GM19452 (cell line): ENCODE results near the gene TSPAN10.

Experiments
- ATAC-seq: cut with Tn5 transposase; IDR thresholded peaks from one replicate; pipeline ENCODE4 v1.9.1; 2021; ENCODE audit not compliant: unreplicated experiment

The TSPAN10 gene

DNA sequence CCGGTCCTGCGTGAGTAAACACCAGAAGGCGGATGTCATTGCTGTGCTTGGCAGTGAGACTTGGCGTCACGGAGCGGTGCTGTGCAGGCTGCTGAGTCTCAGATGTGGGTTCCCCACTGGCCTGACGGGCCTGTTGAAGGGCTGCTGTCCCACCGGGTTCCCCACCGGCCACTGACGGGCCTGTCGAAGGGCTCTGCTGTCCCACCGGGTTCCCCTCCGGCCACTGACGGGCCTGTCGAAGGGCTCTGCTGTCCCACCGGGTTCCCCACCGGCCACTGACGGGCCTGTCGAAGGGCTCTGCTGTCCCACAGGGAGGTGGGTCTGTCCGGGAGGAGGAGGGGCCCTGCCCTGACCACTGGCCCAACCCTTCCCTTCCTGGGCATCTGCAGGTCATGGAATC is 49.6 kb downstream of the TSPAN10 start:
- ATAC-seq, result no peak

- no peak for ATAC-seq
Measured at GRCh38 chr17:81687770-81688541, 51.0 kb downstream of the TSPAN10 start.

- ATAC-seq, result no peak
Measured at GRCh38 chr17:81688616-81689015, 51.6 kb downstream of the TSPAN10 start.

- ATAC-seq, result no peak
Measured at GRCh38 chr17:81690066-81690465, 53.1 kb downstream of the TSPAN10 start.

- no peak for ATAC-seq
Measured at GRCh38 chr17:81690549-81690948, 53.6 kb downstream of the TSPAN10 start.

DNA sequence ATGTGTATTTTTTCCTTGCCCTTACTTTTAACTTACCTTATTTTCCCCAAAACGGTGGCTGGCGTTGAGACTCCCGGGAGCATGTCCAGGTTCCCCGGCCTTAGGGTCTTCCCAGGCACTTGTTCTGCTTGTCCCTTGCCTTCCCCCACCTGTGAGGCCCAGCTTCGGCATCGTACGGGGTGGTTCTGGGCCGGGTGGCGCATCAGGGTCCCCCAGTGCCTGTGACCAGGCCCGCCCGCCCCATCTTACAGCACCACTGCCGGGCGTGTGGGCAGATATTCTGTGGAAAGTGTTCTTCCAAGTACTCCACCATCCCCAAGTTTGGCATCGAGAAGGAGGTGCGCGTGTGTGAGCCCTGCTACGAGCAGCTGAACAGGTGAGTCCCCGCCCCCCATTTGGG is 54.2 kb downstream of the TSPAN10 start:
- ATAC-seq, result no peak

DNA sequence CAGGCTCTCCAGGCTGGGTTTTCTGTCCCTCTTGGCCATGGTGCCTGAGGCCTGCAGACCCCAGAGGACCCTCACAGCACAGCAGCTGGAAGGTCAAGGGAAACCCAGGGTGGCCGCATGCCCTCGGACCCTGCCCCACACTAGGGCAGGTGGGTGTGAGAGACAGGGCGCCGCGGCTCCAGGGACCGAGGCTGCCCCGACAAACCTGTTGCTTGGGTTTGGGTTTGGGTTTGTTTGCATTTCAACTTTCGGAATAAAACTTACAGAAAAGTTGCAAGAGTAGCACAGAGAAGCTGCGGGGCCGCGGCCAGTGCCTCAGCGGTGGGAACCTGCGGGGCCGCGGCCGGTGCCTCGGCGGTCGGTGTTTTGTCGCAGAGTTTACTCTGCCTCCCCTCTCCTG is 54.6 kb downstream of the TSPAN10 start:
- ATAC-seq, result no peak

DNA sequence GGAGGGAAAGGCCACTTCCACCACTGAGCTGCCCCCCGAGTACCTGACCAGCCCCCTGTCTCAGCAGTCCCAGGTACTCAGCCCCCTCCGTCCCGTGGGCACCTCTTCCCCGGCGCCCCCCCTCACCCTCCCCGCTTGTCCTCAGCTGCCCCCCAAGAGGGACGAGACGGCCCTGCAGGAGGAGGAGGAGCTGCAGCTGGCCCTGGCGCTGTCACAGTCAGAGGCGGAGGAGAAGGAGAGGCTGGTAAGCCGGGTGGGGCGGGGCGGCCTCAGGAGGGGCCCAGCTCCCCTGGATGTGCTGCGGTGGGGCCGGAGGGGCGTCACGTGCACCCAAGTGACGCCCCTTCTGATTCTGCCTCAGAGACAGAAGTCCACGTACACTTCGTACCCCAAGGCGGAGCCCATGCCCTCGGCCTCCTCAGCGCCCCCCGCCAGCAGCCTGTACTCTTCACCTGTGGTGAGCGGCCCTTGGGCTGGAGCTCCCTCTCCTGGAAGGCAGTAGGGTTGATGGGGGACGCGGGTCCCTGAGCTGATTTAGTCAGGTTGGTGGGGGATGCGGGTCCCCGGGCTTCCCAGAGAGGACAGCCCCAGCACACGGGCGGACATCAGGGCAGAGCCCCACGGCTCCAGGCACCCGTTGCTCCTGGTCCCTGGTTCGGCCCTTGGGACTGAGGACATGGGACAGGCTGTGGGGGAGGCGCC is 56.7 kb downstream of the TSPAN10 start:
- ATAC-seq, result no peak

DNA sequence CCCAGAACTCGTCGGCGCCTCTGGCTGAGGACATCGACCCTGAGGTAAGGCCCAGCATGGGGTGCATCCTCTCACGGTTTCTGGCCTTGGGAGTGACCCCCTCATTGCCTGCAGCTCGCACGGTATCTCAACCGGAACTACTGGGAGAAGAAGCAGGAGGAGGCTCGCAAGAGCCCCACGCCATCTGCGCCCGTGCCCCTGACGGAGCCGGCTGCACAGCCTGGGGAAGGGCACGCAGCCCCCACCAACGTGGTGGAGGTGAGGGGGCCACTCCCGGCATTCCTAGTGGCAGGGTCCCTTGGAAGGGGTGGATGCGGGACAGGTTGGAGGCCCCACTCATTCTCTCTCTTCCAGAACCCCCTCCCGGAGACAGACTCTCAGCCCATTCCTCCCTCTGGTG is 57.8 kb downstream of the TSPAN10 start:
- ATAC-seq, result no peak

GRCh38 chr17:81695211-81695610 is 58.2 kb downstream of the TSPAN10 start:
- ATAC-seq, result no peak

GRCh38 chr17:81695801-81696200 is 58.8 kb downstream of the TSPAN10 start:
- no peak for ATAC-seq

GRCh38 chr17:81696218-81696941 is 59.4 kb downstream of the TSPAN10 start:
- no peak for ATAC-seq

GRCh38 chr17:81697261-81698044 is 60.5 kb downstream of the TSPAN10 start:
- no peak for ATAC-seq
